WI38 (cell line): ENCODE data around the gene SHROOM3.

Experiments used
- H3K4me3 ChIP-seq: 2 replicates; pipeline ENCODE4 v1.5.1; 2011; ENCODE audit warnings: low read depth, mild to moderate bottlenecking, control low read depth, low read length
- CTCF ChIP-seq: IDR thresholded peaks from 2 replicates; pipeline ENCODE4 v1.5.1; 2012; ENCODE audit warnings: low read depth, mild to moderate bottlenecking, control low read depth, low read length

SHROOM3 gene

GRCh38 chr4:76513482-76513881, 78.5 kb downstream of the SHROOM3 start:
- TF ChIP-seq CTCF, result no peak
- no peak overlapping the region for H3K4me3 ChIP-seq

- H3K4me3 ChIP-seq, result no peak overlapping the region
- TF ChIP-seq CTCF, result no peak
Observed at GRCh38 chr4:76514087-76514486, 79.1 kb downstream of the SHROOM3 start.

GRCh38 chr4:76515975-76516843, 81.2 kb downstream of the SHROOM3 start:
- H3K4me3 ChIP-seq, result no peak overlapping the region
- no peak for TF ChIP-seq CTCF

GRCh38 chr4:76518241-76518640, 83.2 kb downstream of the SHROOM3 start:
- H3K4me3 ChIP-seq, result no peak overlapping the region
- TF ChIP-seq CTCF, result no peak

GRCh38 chr4:76523593-76523992, 88.6 kb downstream of the SHROOM3 start:
- H3K4me3 ChIP-seq, result no peak overlapping the region
- no peak for TF ChIP-seq CTCF

GRCh38 chr4:76525751-76526150, 90.7 kb downstream of the SHROOM3 start:
- no peak for TF ChIP-seq CTCF
- H3K4me3 ChIP-seq, result no peak overlapping the region

- no peak for TF ChIP-seq CTCF
- H3K4me3 ChIP-seq, result no peak overlapping the region
Observed at GRCh38 chr4:76526585-76526990, 91.6 kb downstream of the SHROOM3 start.
